BE2C (cell line): ENCODE results near the gene TCF15.

ENCODE experiments used
- DNase-seq: peaks from one replicate; pipeline ENCODE4 v3.0.0-alpha.2; 2020
- H3K27me3 ChIP-seq: fragments of 250-450 bp; sonication (Bioruptor Pico); 2 replicates; pipeline ENCODE4 v1.5.1; 2020; ENCODE audit warnings: mild to moderate bottlenecking
- H3K36me3 ChIP-seq: fragments of 250-450 bp; sonication (Bioruptor Pico); 2 replicates; pipeline ENCODE4 v1.5.1; 2020; ENCODE audit warnings: mild to moderate bottlenecking
- H3K4me1 ChIP-seq: fragments of 250-450 bp; sonication (Bioruptor Pico); 2 replicates; pipeline ENCODE4 v1.5.1; 2020
- H3K4me3 ChIP-seq: 2 replicates; pipeline ENCODE4 v1.5.1; 2011; ENCODE audit warnings: low read depth, low read length
- H3K9me3 ChIP-seq: fragments of 250-450 bp; sonication (Bioruptor Pico); 2 replicates; pipeline ENCODE4 v1.5.1; 2020
- CTCF ChIP-seq: IDR thresholded peaks from 2 replicates; pipeline ENCODE4 v1.5.1; 2012; ENCODE audit warnings: mild to moderate bottlenecking, low read depth, low read length

Gene TCF15

GRCh38 chr20:574297-574942 lies 35.7 kb downstream of the TCF15 start:
- no peaks in the 10 kb centered on the region for H3K36me3 ChIP-seq
- no peak for TF ChIP-seq CTCF
- no peaks in the 10 kb centered on the region for H3K9me3 ChIP-seq
- no peak for DNase-seq
- H3K27me3 ChIP-seq, result no peaks in the 10 kb centered on the region; the same call in 1 of the 2 replicates
- no peak overlapping the region for H3K4me3 ChIP-seq
- H3K4me1 ChIP-seq, result no peaks in the 10 kb centered on the region

GRCh38 chr20:573414-574296 lies 36.5 kb downstream of the TCF15 start:
- H3K27me3 ChIP-seq, result no peaks in the 10 kb centered on the region; the same call in 1 of the 2 replicates
- H3K9me3 ChIP-seq, result no peaks in the 10 kb centered on the region
- TF ChIP-seq CTCF, result no peak
- DNase-seq, result no peak
- H3K4me1 ChIP-seq, result no peaks in the 10 kb centered on the region
- no peaks in the 10 kb centered on the region for H3K36me3 ChIP-seq
- H3K4me3 ChIP-seq, result no peak overlapping the region

GRCh38 chr20:572727-573126 lies 37.4 kb downstream of the TCF15 start:
- H3K9me3 ChIP-seq, result no peaks in the 10 kb centered on the region
- DNase-seq, result no peak
- no peaks in the 10 kb centered on the region; the same call in 1 of the 2 replicates for H3K27me3 ChIP-seq
- H3K4me3 ChIP-seq, result no peak overlapping the region
- H3K36me3 ChIP-seq, result no peaks in the 10 kb centered on the region
- no peaks in the 10 kb centered on the region for H3K4me1 ChIP-seq
- TF ChIP-seq CTCF, result no peak

- Histone ChIP-seq H3K27me3 (no peaks in the 10 kb centered on the region; the same call in 1 of the 2 replicates), H3K4me1 (no peaks in the 10 kb centered on the region), H3K36me3 (no peaks in the 10 kb centered on the region), H3K9me3 (no peaks in the 10 kb centered on the region), H3K4me3 (no peak overlapping the region)
- TF ChIP-seq CTCF, result no peak
- no peak for DNase-seq
These were observed 38.2 kb downstream of the TCF15 start for GRCh38 chr20:571754-572441.

GRCh38 chr20:568673-569415 lies 41.3 kb downstream of the TCF15 start:
- Histone ChIP-seq H3K36me3 (no peaks in the 10 kb centered on the region), H3K27me3 (no peaks in the 10 kb centered on the region; the same call in 1 of the 2 replicates)

More at GRCh38 chr20:568673-569415, 41.3 kb downstream of the TCF15 start:
- Histone ChIP-seq H3K4me3 (no peak overlapping the region), H3K9me3 (no peaks in the 10 kb centered on the region), H3K4me1 (no peaks in the 10 kb centered on the region)
- DNase-seq, result no peak
- TF ChIP-seq CTCF, result no peak
